CD4-positive, alpha-beta T cell treated with Interleukin-15 for 4 hours (primary cell): Measurements from ENCODE around the gene CAPN12.
A peak's percentile ranks its signal among the peaks of the same experiment; 100 is the strongest.
"Not testable (repeated sequence)": the region's sequence is repeated elsewhere in the genome, so short reads cannot be mapped to it uniquely, and the experiment has no call there.

Experiments used
- DNase-seq: peaks from one replicate; pipeline ENCODE4 v3.0.0-alpha.2; 2020; ENCODE audit warnings: low spot score

The CAPN12 gene

GRCh38 chr19:38770228-38770948, 26.1 kb upstream of the CAPN12 start:
- DNase-seq = not testable (repeated sequence)

- peak; percentile 91 for DNase-seq
Measured at GRCh38 chr19:38769635-38770211, 25.4 kb upstream of the CAPN12 start.

GRCh38 chr19:38766276-38767047, 22.2 kb upstream of the CAPN12 start:
- no peak for DNase-seq

- DNase-seq = no peak
Measured at GRCh38 chr19:38765214-38765613, 20.9 kb upstream of the CAPN12 start.

- DNase-seq = no peak
Measured at GRCh38 chr19:38763795-38764220, 19.5 kb upstream of the CAPN12 start.

- not testable (repeated sequence) for DNase-seq
Measured at GRCh38 chr19:38761884-38762389, 17.7 kb upstream of the CAPN12 start.

- DNase-seq = not testable (repeated sequence)
Measured at GRCh38 chr19:38760805-38761517, 16.7 kb upstream of the CAPN12 start.

- no peak for DNase-seq
Measured at GRCh38 chr19:38759590-38760003, 15.3 kb upstream of the CAPN12 start.

- not testable (repeated sequence) for DNase-seq
Measured at GRCh38 chr19:38754196-38754595, 9.9 kb upstream of the CAPN12 start.

GRCh38 chr19:38753783-38754182, 9.5 kb upstream of the CAPN12 start:
- DNase-seq = not testable (repeated sequence)

- DNase-seq = no peak
Measured at GRCh38 chr19:38745316-38745715, 1.0 kb upstream of the CAPN12 start.

GRCh38 chr19:38744874-38745273, 600 bp upstream of the CAPN12 start:
- DNase-seq = no peak

GRCh38 chr19:38743394-38744297, 628 bp downstream of the CAPN12 start:
- DNase-seq = no peak

GRCh38 chr19:38742906-38743305, 1.4 kb downstream of the CAPN12 start:
- no peak for DNase-seq

GRCh38 chr19:38742296-38742695, 2.0 kb downstream of the CAPN12 start:
- DNase-seq = no peak

- no peak for DNase-seq
Measured at GRCh38 chr19:38741670-38742069, 2.6 kb downstream of the CAPN12 start.

GRCh38 chr19:38740932-38741331, 3.3 kb downstream of the CAPN12 start:
- no peak for DNase-seq

GRCh38 chr19:38740257-38740592, 4.0 kb downstream of the CAPN12 start:
- no peak for DNase-seq

GRCh38 chr19:38739440-38740256, 4.6 kb downstream of the CAPN12 start:
- DNase-seq = no peak
